Measurements from ENCODE around the gene CLDN5.
A peak's percentile ranks its signal among the peaks of the same experiment; 100 is the strongest.

Gene CLDN5

DNA sequence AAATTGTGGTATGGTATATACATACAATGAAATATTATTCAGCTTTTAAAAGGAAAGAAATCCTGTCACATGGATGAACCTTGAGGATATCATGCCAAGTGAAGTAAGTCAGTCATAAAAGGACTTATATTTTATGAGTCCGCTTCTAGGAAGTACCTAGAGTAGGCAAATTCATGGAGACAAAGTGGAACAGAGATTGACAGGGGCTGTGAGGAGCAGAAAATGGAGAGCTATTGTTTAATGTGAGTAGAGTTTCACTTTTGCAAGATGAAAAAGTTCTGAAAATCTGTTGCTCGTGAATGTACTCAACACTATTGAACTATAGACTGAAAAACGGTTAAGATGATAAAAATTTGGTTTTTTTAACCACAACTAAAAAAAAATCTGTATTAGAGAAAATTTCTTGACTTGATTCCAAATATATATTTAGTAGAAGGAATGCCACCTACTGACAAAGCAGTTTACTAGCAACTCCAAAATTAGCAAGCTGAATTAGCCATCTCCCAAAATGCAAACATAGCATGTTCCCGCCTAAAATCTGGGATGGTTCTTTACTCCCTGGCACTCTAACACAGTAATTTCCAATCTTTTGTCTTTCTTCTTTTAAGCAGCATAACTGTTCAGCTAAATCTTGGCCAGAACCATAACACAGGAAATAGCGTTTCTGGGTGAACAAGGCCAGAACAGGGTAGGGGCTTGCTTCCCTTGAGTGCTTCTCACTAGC lies 46.7 kb downstream of the CLDN5 start:
- H3K9me3 ChIP-seq (ENCODE audit: control insufficient read depth, low read length), result no peaks in the 10 kb centered on the region
- H3K18ac ChIP-seq (ENCODE audit: low read depth in 1 of 2, low read length in 2 of 2), result no peak overlapping the region
- no peak overlapping the region for H4K91ac ChIP-seq (ENCODE audit: low read length)
- H3K4me3 ChIP-seq (ENCODE audit: insufficient read depth in 1 of 2, low read depth in 1 of 2, low read length in 2 of 2), result peak overlapping the region in 1 of 2 experiments; percentile 98
- peak overlapping the region; percentile 61 for H3K4me2 ChIP-seq (ENCODE audit: low read length, poor library complexity, severe bottlenecking)
- peaks cover 22 to 32% of the 10 kb centered on the region in 2 experiments for H3K36me3 ChIP-seq (ENCODE audit: control insufficient read depth in 1 of 2, insufficient read depth in 2 of 2, low read depth in 1 of 2, low read length in 2 of 2)
- no peaks in the 10 kb centered on the region for H3K27me3 ChIP-seq (ENCODE audit: control insufficient read depth in 1 of 2, insufficient read depth in 1 of 2, low read length in 2 of 2)
- no peak overlapping the region for H3K14ac ChIP-seq (ENCODE audit: low read length in 2 of 2)
- peaks cover 4% of the 10 kb centered on the region for H3K4me1 ChIP-seq (ENCODE audit: control insufficient read depth, insufficient read depth, low read depth, low read length)
- no peak overlapping the region for H2BK120ac ChIP-seq (ENCODE audit: low read depth, low read length)
- H2BK12ac ChIP-seq (ENCODE audit: low read length in 2 of 2), result no peak overlapping the region
- H2AK5ac ChIP-seq (ENCODE audit: low read length, severe bottlenecking), result no peak overlapping the region
- H3K27ac ChIP-seq (ENCODE audit: low read length, poor library complexity, severe bottlenecking), result no peak overlapping the region
- no peak overlapping the region for H3K4ac ChIP-seq (ENCODE audit: low read depth in 1 of 2, low read length in 2 of 2)
- H3K79me1 ChIP-seq (replicated peaks; ENCODE audit: low read length, poor library complexity, severe bottlenecking), result peaks cover 22% of the 10 kb centered on the region
- no peak overlapping the region for H3K23ac ChIP-seq (ENCODE audit: low read length in 2 of 2)
- H2AFZ ChIP-seq (ENCODE audit: low read depth, low read length), result no peak overlapping the region
- H3K9ac ChIP-seq (ENCODE audit: low read length), result peak overlapping the region; percentile 97
- no peak overlapping the region for H2BK15ac ChIP-seq (ENCODE audit: low read depth, poor library complexity, severe bottlenecking)
- DNase-seq, result no peak
- no peak overlapping the region for H4K8ac ChIP-seq (ENCODE audit: low read length)
- 53% methylated on average over 3 of the region's 5 CpGs for WGBS
- H2BK5ac ChIP-seq (ENCODE audit: low read depth, low read length, poor library complexity, severe bottlenecking), result no peak overlapping the region

DNA sequence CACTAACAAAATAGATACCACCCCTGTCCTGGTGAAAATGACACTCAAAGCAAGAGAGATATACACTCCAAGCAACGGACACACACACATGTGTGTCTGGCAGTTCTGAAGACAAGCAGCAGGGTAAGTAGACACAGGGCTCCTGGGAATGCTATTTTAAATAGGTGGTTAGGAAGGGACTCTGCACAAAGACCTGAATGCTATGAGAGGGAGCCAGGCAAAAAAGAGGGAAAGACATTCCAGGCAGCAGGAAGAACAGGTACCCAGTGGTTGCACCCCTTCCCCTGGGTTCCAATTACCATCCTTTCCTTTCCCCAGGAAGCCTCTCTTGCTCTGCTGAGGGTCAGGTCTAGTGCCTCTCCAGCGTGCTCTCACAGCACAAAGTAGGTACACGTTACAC lies 48.2 kb downstream of the CLDN5 start:
- H3K23ac ChIP-seq (ENCODE audit: low read length in 2 of 2), result peak overlapping the region; percentile 16 to 97
- H3K36me3 ChIP-seq (ENCODE audit: control insufficient read depth in 1 of 2, insufficient read depth in 2 of 2, low read depth in 1 of 2, low read length in 2 of 2), result peaks cover 35 to 47% of the 10 kb centered on the region in 2 experiments
- no peak overlapping the region for H2BK12ac ChIP-seq (ENCODE audit: low read length in 2 of 2)
- H3K9ac ChIP-seq (ENCODE audit: low read length), result peak overlapping the region; percentile 13
- H3K9me3 ChIP-seq (ENCODE audit: control insufficient read depth, low read length), result no peaks in the 10 kb centered on the region
- no peak overlapping the region for H4K91ac ChIP-seq (ENCODE audit: low read length)
- no peak overlapping the region for H4K8ac ChIP-seq (ENCODE audit: low read length)
- 100% methylated on average over 2 of the region's 3 CpGs for WGBS
- H2BK5ac ChIP-seq (ENCODE audit: low read depth, low read length, poor library complexity, severe bottlenecking), result no peak overlapping the region
- H2BK15ac ChIP-seq (ENCODE audit: low read depth, poor library complexity, severe bottlenecking), result no peak overlapping the region
- H3K4me2 ChIP-seq (ENCODE audit: low read length, poor library complexity, severe bottlenecking), result no peak overlapping the region
- H3K79me1 ChIP-seq (replicated peaks; ENCODE audit: low read length, poor library complexity, severe bottlenecking), result peaks cover 33% of the 10 kb centered on the region
- H3K4me1 ChIP-seq (ENCODE audit: control insufficient read depth, insufficient read depth, low read depth, low read length), result peaks cover 4% of the 10 kb centered on the region
- no peak for DNase-seq
- no peak overlapping the region for H3K14ac ChIP-seq (ENCODE audit: low read length in 2 of 2)
- no peaks in the 10 kb centered on the region for H3K27me3 ChIP-seq (ENCODE audit: control insufficient read depth in 1 of 2, insufficient read depth in 1 of 2, low read length in 2 of 2)
- no peak overlapping the region for H3K27ac ChIP-seq (ENCODE audit: low read length, poor library complexity, severe bottlenecking)
- no peak overlapping the region for H3K4me3 ChIP-seq (ENCODE audit: insufficient read depth in 1 of 2, low read depth in 1 of 2, low read length in 2 of 2)
- no peak overlapping the region for H2AFZ ChIP-seq (ENCODE audit: low read depth, low read length)
- no peak overlapping the region for H2BK120ac ChIP-seq (ENCODE audit: low read depth, low read length)
- H3K18ac ChIP-seq (ENCODE audit: low read depth in 1 of 2, low read length in 2 of 2), result no peak overlapping the region
- H3K4ac ChIP-seq (ENCODE audit: low read depth in 1 of 2, low read length in 2 of 2), result no peak overlapping the region
- H2AK5ac ChIP-seq (ENCODE audit: low read length, severe bottlenecking), result no peak overlapping the region

DNA sequence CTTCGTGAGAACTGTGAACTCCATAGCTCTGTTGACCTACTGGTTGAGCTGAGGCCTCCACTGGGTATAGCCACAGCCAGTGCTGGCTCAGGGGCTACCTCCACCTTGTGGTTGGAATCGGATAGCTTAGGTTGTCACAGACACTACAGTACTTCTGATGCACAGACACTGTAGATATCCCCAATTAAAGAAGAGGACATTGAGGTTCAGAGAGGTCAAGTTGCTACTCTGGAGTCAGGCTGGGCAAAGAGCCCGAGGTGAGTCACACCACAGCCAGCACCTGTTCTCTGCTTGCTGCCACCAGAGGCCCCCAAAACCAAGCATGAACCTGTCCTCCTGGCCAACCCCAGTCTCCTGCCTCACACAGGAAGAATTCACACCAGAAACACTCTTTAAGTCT lies 50.6 kb downstream of the CLDN5 start:
- no peak overlapping the region for H2BK5ac ChIP-seq (ENCODE audit: low read depth, low read length, poor library complexity, severe bottlenecking)
- peaks cover 50% of the 10 kb centered on the region for H3K79me1 ChIP-seq (replicated peaks; ENCODE audit: low read length, poor library complexity, severe bottlenecking)
- no peak overlapping the region for H2BK15ac ChIP-seq (ENCODE audit: low read depth, poor library complexity, severe bottlenecking)
- H3K18ac ChIP-seq (ENCODE audit: low read depth in 1 of 2, low read length in 2 of 2), result no peak overlapping the region
- no peak overlapping the region for H2AFZ ChIP-seq (ENCODE audit: low read depth, low read length)
- no peak overlapping the region for H3K27ac ChIP-seq (ENCODE audit: low read length, poor library complexity, severe bottlenecking)
- no peak overlapping the region for H3K4me3 ChIP-seq (ENCODE audit: insufficient read depth in 1 of 2, low read depth in 1 of 2, low read length in 2 of 2)
- no peak overlapping the region for H2BK12ac ChIP-seq (ENCODE audit: low read length in 2 of 2)
- WGBS, result 98% methylated on average over 2 of the region's 3 CpGs
- H3K14ac ChIP-seq (ENCODE audit: low read length in 2 of 2), result no peak overlapping the region
- no peak overlapping the region for H4K8ac ChIP-seq (ENCODE audit: low read length)
- H3K27me3 ChIP-seq (ENCODE audit: control insufficient read depth in 1 of 2, insufficient read depth in 1 of 2, low read length in 2 of 2), result no peaks in the 10 kb centered on the region
- no peak overlapping the region for H3K9ac ChIP-seq (ENCODE audit: low read length)
- H3K9me3 ChIP-seq (ENCODE audit: control insufficient read depth, low read length), result no peaks in the 10 kb centered on the region
- H3K36me3 ChIP-seq (ENCODE audit: control insufficient read depth in 1 of 2, insufficient read depth in 2 of 2, low read depth in 1 of 2, low read length in 2 of 2), result peaks cover 60 to 71% of the 10 kb centered on the region in 2 experiments
- no peak overlapping the region for H2AK5ac ChIP-seq (ENCODE audit: low read length, severe bottlenecking)
- H3K4me1 ChIP-seq (ENCODE audit: control insufficient read depth, insufficient read depth, low read depth, low read length), result no peaks in the 10 kb centered on the region
- no peak overlapping the region for H3K4me2 ChIP-seq (ENCODE audit: low read length, poor library complexity, severe bottlenecking)
- H2BK120ac ChIP-seq (ENCODE audit: low read depth, low read length), result no peak overlapping the region
- no peak overlapping the region for H4K91ac ChIP-seq (ENCODE audit: low read length)
- DNase-seq, result no peak
- H3K4ac ChIP-seq (ENCODE audit: low read depth in 1 of 2, low read length in 2 of 2), result no peak overlapping the region
- no peak overlapping the region for H3K23ac ChIP-seq (ENCODE audit: low read length in 2 of 2)
